ENCODE measurements around the gene DNAH3.

- TF ChIP-seq CTCF (IDR thresholded peaks at IDR 0.05) (no peak), POLR2A (IDR thresholded peaks at IDR 0.05) (no peak)
These were observed 251.0 kb downstream of the DNAH3 start for GRCh38 chr16:20899477-20900298.
